HG03135 (cell line): ENCODE data around the gene FAM241A.
A peak's percentile ranks its signal among the peaks of the same experiment; 100 is the strongest.
"Not testable (repeated sequence)": the region's sequence is repeated elsewhere in the genome, so short reads cannot be mapped to it uniquely, and the experiment has no call there.

Source experiments
- ATAC-seq: cut with Tn5 transposase; IDR thresholded peaks from one replicate; pipeline ENCODE4 v1.9.1; 2021; ENCODE audit warnings: mild to moderate bottlenecking, moderate library complexity; ENCODE audit not compliant: unreplicated experiment

FAM241A gene

GRCh38 chr4:112145326-112145789, at the start of gene FAM241A:
Gene FAM241A (plus strand): TSS chr4:112145454. CDS start chr4:112145581, 127 bp downstream.
- ATAC-seq = peak; percentile 92

GRCh38 chr4:112098841-112099530, 46.3 kb upstream of the FAM241A start:
- no peak for ATAC-seq

DNA sequence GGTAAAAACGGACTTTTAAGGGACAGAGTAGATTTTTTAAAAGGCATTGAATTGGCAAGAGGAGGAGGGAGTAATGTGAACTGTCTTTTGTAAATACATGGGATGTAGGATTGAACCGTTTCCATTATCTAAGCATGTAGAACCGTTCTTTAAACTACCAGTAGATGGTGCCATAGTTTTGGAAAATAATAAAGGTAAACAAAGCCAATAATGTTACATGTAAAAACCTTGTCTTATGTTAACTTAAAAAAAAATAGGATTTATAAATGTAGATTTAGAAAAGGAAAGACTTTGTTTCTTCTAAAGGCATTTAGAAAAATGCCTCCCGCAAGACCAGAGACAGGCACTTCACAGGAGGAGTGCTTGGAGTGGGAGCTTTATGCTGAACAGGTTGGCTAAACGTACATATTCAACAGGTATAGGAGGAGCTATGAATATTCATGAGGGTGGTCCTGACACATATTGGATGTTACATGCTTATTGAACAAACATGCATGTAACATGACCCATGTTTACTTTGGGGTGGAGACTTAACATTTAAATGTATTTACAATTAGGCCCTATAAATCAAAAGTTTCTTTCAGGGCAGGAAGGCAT, 45.5 kb upstream of the FAM241A start:
- peak; percentile 72 for ATAC-seq

DNA sequence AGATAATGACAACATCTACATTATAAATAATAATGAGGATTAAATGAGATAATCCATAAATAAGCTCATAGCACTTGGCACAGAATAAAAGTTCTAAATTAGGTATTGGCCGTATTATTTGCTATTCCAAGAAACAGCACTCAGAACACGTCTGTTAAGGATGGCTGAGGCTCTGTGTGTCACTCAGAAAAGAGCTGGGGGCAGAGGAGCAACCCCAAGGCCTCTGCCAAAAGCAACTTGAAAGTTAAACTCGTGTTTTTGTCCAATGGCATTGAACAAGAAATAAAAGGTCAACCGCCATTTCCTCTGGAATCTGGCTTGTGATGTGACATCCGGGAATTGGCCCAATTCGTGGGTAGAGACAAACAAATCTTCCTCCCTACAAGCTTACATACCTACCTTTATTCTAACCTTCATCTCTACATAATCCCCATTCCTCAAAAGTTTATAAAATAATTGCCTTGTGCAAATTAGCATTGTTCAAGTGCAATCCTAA, 42.3 kb upstream of the FAM241A start:
- ATAC-seq = no peak

DNA sequence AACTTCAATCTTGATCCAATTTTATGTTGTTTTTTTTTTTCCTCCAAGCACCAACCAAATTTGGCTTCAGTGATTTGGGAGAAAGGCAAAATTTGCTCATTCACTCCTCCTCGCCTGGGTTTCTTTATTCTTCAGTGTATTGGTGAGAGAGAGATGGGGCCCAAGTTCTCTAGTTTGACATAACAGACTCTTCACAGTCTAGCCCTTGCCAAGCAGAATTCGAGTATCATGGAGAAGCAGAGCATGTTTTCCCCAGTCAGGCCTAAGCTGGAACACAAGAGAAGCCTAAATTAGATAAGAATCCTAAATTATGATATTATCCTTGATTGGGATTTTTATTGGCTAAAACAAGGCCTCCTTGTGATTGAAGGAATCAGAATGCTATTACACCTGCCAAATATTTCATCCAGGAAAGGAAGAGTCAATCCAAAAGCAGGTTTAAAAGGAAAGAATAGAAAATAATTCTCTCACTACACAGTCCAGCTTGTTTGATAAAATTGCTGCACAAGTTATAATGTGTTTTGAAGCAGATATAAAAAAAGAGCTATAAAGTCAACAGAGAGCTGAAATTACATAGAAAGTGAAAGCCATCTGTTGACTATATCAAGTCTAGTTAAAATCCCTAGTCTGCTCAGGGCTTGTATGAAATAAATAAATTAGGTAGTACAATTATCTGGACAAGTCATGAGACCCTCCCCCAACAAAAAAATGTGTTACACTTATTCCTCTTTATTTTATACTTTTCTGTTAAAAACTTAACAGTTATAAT, 39.9 kb upstream of the FAM241A start:
- ATAC-seq = no peak

- peak; percentile 82 for ATAC-seq
Measured at GRCh38 chr4:112109360-112110058, 35.7 kb upstream of the FAM241A start.

- no peak for ATAC-seq
Measured at GRCh38 chr4:112110059-112110425, 35.2 kb upstream of the FAM241A start.

- ATAC-seq = no peak
Measured at GRCh38 chr4:112111306-112111705, 33.9 kb upstream of the FAM241A start.

GRCh38 chr4:112112095-112112494, 33.2 kb upstream of the FAM241A start:
- not testable (repeated sequence) for ATAC-seq

GRCh38 chr4:112112590-112113170, 32.6 kb upstream of the FAM241A start:
- ATAC-seq = no peak

DNA sequence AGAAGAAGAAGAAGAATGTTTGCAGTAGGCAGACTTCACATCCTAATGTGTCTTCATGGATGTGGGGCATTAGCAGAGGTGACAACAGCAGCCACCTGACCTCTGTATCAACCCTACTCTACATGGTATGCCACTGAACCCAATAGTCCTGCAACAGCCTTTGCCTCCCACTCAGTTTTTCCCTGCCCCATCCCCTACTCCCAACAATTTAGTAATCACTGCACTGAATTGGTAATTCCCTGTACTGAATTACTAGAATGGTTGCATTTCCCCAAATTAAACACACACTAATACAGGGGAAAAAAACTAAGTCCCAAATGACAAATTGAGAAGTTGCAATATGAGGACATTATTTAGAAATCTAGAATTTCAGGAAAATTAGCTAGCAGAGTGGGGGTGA, 31.4 kb upstream of the FAM241A start:
- no peak for ATAC-seq

GRCh38 chr4:112114452-112114851, 30.8 kb upstream of the FAM241A start:
- no peak for ATAC-seq

DNA sequence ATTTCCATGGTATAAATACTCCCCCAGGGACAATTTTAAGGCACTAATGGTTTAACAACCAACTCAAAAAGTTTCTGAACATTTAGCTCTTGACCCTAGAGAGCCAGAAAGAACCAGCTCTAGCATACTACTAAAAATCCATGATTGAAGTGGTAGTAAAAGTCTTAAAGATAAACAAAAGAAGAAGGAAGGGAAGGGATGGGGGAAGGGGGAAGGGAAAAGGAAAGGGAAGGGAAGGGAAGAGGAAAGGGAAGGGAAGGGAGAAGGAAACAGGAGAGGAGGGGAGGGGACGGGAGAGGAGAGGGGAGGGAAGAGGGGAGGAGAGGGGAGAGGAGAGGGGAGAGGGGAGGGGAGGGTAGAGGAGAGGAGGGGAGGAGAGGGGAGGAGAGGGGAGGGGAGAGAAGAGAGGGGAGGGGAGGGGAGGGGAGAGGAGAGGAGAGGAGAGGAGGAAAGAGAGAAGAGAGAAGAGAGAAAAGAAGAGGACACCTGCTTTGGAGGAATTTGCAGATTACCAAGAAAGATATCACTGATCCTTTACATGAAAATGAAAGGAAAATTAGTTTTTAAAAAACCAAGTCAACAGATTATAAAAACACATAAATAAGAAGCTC, 26.4 kb upstream of the FAM241A start:
- ATAC-seq = no peak

GRCh38 chr4:112119353-112119783, 25.9 kb upstream of the FAM241A start:
- ATAC-seq = peak; percentile 83

- no peak for ATAC-seq
Measured at GRCh38 chr4:112120021-112120420, 25.2 kb upstream of the FAM241A start.

- no peak for ATAC-seq
Measured at GRCh38 chr4:112125416-112125815, 19.8 kb upstream of the FAM241A start.

GRCh38 chr4:112127048-112127637, 18.1 kb upstream of the FAM241A start:
- ATAC-seq = no peak

GRCh38 chr4:112127803-112128202, 17.5 kb upstream of the FAM241A start:
- ATAC-seq = no peak

GRCh38 chr4:112128452-112128851, 16.8 kb upstream of the FAM241A start:
- peak; percentile 66 for ATAC-seq

- ATAC-seq = no peak
Measured at GRCh38 chr4:112130906-112131305, 14.3 kb upstream of the FAM241A start.
